Cardiac septum (tissue), 1 donor: Measurements from ENCODE around the gene FKBP10. TPM values are rescaled to one million over a fixed set of nuclear protein-coding genes. Genes with fewer than 3 reads are reported as not detected.
"Not testable (repeated sequence)": the region's sequence is repeated elsewhere in the genome, so short reads cannot be mapped to it uniquely, and the experiment has no call there.

Source experiments
- DNase-seq: peaks from one replicate; pipeline ENCODE4 v3.0.0-alpha.2; 2020; ENCODE audit warnings: low spot score
- intact Hi-C: fragments of 100-400 bp; cut with DNase I; formaldehyde crosslinking; loops from one replicate; pipeline ENCODE4 v1.14.0; 2022
- total RNA-seq: library from RNA; stranded (reverse); fragmentation: NEBNext Ultra II Directional; extraction: Animal tissue kit (Norgen Biotek cat#: 25700); gene quantifications from one replicate; pipeline ENCODE4 v1.2.1, GENCODE V29; 2021
- donor health status: DM: no; HTN: no; CAD: no.

The FKBP10 gene
- total RNA-seq, 1 donor from 2014 or later, result 17.7 TPM

DNA sequence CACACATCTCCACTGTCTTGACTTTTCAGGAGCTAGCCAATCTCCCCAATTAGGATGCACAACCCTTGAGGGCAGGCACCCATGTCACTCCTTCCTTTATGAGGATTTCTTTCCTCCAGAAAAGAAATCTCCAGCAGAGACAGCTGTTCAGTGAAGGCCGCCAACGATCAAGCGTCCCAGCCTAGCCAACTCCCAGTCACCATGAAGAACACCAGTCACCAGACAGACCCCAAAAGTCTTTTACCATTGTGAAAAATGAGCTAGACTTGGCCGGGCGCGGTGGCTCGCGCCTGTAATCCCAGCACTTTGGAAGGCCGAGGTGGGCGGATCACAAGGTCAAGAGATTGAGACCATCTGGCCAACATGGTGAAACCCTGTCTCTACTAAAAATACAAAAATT lies 17.2 kb downstream of the FKBP10 start:
- DNase-seq, intact Hi-C loops: not testable (repeated sequence)

DNA sequence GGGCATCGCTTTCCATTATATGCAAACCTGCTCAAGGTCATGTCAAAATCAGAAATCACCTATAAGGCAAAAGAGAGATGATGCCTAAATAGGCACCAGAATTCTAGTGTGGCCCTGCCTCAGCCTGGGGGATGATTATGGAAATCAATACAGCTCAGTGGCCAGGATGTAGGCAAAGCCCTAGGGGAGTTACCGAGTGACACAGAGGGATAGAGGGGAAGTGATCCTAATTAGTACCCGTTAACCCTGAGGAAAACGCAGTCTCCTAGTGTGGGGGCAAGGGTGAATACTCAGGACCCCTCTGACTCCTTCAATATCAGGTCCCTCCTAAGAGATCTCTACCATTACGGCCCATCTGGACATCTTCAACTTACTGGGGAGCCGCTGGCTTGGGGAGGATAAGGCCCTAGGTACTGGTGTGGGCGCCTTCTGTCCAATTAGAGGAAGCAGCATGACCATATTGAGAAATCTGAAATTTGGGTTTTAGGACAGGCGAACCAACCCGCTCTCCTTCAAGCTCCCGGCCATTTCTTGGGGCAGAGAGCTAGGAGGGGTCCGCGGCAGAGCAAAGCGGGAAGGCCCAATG lies 22.5 kb downstream of the FKBP10 start:
- no peak for DNase-seq
- intact Hi-C loops, result no loop called here

DNA sequence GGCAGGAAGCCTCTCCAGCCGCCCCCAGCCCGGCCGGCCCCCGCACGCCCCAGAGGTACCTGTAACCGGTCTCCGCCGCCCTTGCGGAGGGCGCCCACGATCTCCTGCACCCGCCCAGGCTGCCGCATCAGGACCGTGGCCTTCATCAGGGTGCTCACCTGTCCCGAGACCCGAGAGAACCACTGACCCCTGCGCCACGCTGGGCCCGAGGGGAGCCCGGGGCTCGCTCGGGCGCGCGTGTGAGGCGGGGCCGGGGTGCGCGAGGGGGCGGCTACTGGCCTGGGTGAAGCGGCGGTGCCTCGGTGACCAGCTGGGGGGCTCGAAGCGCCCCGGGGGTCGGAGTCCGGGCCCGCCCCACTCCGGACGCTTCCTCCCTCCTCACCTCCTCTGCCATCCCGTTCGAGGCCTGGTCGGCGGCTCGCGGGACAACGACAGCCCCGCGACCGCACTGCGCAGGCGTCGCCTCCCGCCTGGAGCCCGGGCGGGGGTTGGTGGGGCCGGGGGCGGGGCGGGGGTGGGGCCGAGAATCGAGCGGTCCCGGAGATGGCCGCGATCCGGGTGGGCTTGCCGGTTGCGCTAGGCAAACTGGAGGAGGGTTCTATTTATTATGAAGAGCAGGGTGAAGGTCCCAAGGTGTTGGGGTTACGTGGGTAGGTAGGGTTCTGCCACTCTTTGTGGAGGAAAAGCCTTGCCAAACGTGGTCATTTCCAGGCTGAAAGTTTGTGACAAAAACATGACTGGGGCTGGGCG lies 23.2 kb downstream of the FKBP10 start, which contains the start of gene NT5C3B:
Gene NT5C3B, minus strand, starts transcription at position 433 of the 750 bp plus-strand sequence. Its CDS starts 39 bp downstream, at position 394.
- DNase-seq, result no peak
- intact Hi-C loops, result no loop called here

DNA sequence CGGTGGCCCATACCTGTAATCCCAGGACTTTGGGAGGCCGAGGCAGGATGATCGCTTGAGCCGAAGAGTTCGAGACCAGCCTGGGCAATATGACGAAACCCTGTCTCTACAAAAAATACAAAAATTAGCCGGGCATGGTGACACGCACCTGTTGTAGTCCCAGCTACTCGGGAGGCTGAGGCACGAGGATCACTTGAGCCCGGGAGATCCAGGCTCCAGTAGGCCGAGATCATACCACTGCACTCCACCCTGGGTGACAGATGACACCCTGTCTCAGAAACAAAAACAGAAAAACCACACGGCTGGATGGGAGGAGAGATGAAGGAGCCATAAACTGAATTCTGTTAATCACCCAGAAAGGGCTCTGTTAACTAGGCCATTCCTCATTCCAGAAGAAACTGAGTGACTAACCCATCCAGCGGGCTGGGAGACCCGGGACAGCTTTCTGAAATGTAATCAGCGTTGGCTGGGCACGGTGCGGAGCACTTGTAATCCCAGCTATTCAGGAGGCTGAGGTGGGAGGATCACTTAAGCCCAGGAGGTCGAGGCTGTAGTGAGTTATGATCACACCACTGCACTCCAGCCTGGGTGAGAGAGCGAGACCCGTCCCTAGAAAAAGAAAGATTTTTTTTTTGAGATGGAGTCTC lies 23.9 kb downstream of the FKBP10 start:
- DNase-seq, result no peak
- intact Hi-C loops, result no loop called here

DNA sequence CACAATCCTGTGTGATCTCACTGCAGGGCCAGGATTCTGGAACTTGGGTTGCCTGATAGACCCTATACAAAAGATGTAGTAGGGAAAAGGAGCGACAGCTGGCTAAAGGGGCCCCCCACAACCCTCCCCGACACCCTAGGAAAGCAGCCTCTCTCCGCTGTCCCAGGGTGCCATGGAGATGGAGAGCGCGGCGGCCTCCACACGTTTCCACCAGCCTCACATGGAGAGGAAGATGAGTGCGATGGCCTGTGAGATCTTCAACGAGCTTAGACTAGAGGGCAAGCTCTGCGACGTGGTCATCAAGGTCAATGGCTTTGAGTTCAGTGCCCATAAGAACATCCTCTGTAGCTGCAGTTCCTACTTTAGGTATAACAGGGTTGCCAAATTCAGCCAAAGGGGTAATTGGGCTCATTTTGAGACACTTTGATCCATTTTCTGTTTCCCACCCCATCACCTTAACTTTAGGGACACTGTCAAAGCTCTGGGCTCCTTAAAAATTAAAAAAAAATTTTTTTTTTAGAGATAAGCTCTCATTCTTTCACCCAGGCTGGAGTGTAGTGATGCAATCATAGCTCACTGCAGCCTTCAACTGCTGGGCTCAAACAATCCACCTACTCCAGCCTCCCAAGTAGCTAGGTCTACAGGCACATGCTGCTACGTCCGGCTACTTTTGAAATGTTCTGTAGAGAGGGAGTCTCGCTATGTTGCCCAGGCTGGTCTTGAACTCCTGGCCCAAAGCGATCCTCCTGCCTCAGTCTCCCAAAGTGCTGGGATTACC lies 25.1 kb downstream of the FKBP10 start, which contains the start of gene KLHL10:
Gene KLHL10, plus strand, starts transcription at position 65 of the 778 bp plus-strand sequence. Its CDS starts 108 bp downstream, at position 173.
- no peak for DNase-seq
- intact Hi-C loops, result no loop called here

DNA sequence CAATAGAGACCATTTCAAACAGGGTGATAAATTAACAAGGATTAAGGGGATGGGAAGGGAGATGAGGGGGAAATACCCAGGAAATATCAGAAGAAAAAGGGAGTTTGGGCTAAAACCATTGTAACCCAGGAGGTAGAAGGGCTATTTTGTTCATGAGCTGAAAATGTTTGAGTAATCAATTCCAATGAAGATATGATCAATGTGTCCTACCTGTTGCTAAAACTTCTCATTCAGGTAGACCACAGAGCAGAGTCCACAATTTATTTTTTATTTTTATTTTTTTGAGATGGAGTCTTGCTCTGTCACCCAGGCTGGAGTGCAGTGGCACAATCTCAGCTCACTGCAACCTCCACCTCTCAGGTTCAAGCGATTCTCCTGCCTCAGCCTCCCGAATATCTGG lies 26.6 kb downstream of the FKBP10 start:
- intact Hi-C loops, DNase-seq: not testable (repeated sequence)

DNA sequence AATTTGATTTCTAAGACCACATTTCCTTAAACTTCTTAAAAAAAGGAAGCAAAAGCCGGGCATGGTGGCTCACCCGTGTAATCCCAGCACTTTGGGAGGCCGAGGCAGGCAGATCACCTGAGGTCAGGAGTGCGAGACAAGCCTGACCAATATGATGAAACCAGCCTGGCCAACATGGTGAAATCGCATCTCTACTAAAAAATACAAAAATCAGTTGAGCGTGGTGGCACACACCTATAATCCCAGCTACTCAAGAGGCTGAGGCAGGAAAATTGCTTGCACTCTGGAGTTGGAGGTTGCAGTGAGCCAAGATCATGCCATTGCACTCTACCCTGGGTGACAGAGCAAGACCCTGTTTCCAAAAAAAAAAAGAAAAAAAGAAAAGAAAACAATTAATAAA lies 28.0 kb downstream of the FKBP10 start:
- intact Hi-C loops, DNase-seq: not testable (repeated sequence)

DNA sequence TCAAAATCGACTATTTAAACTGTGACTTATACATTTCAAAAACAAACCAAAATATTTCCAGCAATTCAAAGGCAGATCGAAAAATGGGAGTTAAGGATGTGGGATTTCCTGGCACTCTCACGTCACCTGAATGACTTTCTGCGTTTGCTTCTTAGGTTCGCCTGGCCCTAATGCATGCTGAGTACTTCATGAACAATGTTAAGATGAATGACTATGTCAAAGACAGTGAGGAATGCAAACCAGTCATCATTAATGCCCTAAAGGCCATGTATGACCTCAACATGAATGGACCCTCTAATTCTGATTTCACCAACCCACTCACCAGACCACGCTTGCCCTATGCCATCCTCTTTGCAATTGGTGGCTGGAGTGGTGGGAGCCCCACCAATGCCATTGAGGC lies 32.2 kb downstream of the FKBP10 start:
- intact Hi-C loops, result no loop called here
- DNase-seq, result no peak

DNA sequence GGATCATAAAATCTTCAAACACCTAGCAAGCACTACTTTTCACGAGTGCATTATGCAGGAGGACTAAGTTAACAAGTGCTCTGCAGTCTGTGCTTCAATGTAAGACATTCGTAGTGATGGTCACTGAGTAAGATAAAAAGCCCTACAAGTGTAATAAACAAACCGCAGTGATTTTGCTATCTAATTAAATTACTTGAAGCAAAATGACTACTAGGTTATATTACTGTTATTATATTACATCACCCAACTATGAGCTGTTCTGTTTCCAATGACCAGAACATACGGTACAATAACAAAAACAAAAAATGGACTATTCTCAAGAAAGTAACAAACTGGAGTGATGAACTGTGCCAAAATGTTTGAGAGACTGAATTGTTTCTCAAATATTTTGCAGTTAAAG lies 36.0 kb downstream of the FKBP10 start:
- intact Hi-C loops, result no loop called here
- DNase-seq, result no peak

DNA sequence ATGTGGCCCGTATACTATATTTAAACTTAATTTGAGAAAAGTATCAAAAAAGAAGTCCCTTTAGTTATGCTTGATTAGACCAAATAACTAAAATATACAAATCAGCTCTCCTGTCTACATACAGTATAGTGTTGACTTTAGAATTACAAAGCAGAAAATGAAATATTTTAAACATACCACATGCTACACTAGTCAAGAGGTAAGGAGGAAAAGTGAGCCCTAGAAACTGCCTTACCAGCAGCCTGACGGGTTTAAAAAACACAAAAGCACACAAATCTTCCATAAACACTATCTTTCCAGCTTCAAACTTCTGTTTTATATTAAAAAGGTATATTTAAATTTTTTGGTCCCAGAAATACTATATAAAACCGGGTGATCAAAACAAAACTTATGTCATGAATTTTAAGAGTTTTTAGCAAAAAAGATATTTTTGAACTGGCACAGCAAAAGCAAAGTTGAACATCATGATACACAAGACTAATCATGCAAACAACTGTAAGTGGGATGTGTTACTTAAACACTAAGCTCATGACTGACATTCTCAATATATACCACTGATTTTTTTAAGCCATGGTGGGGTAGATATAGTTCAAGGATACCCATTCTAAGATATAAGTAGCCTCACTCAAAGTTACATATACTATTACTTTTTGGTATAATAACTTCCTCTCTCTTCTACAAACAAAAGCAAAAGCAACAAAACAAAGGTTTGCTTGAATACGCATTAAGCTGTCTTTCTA lies 36.6 kb downstream of the FKBP10 start:
- intact Hi-C loops, result no loop called here
- DNase-seq, result no peak

DNA sequence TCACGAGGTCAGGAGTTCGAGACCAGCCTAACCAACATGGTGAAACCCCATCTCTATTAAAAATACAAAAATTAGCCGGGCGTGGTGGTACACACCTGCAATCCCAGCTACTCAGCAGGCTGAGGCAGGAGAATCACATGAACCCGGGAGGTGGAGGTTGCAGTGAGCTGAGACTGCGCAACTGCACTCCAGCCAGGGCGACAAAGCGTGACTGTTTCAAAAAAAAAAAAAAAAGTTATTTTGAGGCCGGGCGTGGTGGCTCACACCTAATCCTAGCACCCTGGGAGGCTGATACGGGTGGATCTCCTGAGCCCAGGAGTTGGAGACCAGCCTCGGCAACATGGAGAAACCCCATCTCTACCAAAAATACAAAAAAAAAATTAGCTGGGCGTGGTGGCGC lies 38.6 kb downstream of the FKBP10 start:
- DNase-seq, result not testable (repeated sequence)
- intact Hi-C loops, result loop anchor here (10.0 kb wide), 1 partner anchor 63 kb away; the partner anchor contains the start of gene ACLY

DNA sequence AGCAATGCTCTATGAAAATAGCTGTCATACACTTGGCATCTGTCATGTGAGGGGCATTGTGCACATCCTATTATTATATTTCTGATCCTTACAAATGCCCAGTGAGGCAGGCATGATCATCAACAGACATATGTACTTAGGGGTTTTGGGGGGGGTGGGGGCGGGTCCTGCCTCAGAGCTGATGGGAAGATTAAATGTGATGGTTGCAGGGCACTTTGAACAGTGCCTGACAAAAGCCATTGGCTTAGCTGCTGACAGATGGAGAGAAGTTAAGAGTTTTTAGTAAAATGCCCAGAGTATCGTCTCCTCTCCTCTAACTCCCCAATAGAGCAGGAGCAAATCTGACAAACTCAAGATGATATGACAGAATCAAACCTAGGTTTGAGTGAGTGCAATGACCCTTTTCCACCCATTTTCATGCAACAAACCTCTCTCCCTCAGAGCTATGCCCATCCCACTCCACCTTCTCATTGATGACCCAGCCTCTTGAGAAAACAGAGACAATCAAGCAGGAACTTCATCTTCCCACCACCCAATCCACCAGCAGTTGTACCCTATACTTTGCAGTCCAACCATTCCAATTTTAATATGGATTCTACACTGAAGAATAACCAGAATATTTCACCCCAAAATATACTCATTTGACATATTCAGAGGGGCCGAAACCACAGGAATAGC lies 47.6 kb downstream of the FKBP10 start:
- DNase-seq, result no peak
- intact Hi-C loops, result loop anchor here (10.0 kb wide), 1 partner anchor 46 kb away; the partner anchor contains the start of genes FKBP10 and P3H4

DNA sequence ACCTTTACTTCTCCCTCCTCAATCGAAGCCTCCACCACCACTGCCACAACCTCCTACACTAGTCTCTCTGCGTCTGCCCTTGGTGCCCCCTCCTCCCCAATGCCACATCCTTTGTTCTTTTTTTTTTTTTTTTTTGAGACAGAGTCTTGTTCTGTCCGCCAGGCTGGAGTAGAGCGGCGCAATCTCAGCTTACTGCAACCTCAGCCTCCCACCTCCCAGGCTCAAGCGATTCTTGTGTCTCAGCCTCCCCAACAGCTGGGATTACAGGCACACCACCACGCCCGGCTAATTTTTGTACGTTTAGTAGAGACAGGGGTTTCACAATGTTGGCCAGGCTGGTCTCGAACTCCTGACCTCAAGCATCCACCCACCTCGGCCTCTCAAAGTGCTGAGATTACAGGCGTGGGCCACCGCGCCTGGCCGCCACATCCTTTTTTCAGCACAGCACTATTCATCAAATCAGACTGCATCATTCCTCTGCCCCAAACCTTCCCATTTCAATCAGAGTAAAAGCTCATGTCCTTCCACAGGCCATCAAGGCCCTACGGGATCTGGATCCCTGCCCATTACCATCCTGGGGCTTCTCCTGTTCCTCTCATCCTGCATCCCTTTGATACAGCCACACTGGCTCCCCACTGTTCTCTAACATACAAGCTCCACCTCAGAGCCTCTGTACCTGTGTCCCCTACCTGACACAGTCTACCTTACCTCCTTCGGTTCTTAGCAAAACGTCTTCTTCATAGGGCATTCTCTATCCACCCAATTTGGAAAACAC lies 50.5 kb downstream of the FKBP10 start:
- no peak for DNase-seq
- intact Hi-C loops, result loop anchor here (10.0 kb wide), 1 partner anchor 48 kb away; the partner anchor contains the start of genes FKBP10 and P3H4

DNA sequence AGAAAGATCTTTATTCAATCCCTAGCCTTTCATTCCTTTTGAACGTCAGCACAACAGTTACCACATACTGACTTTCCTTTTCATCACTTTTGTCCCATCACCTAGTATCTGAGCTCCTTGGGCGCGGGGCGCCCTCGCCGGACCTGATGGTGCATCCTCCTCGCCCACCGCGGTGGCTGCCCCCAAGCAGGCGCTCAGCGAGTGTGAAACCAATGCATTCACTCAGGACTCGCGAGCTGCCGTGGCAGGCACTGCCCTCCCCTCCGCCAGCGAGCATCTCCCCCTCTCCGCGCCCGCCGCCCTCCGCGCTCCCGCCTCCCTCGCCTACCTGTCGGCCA lies 51.7 kb downstream of the FKBP10 start:
- no peak for DNase-seq
- intact Hi-C loops, result loop anchor here (10.0 kb wide), 1 partner anchor 50 kb away; the partner anchor contains the start of genes FKBP10 and P3H4

DNA sequence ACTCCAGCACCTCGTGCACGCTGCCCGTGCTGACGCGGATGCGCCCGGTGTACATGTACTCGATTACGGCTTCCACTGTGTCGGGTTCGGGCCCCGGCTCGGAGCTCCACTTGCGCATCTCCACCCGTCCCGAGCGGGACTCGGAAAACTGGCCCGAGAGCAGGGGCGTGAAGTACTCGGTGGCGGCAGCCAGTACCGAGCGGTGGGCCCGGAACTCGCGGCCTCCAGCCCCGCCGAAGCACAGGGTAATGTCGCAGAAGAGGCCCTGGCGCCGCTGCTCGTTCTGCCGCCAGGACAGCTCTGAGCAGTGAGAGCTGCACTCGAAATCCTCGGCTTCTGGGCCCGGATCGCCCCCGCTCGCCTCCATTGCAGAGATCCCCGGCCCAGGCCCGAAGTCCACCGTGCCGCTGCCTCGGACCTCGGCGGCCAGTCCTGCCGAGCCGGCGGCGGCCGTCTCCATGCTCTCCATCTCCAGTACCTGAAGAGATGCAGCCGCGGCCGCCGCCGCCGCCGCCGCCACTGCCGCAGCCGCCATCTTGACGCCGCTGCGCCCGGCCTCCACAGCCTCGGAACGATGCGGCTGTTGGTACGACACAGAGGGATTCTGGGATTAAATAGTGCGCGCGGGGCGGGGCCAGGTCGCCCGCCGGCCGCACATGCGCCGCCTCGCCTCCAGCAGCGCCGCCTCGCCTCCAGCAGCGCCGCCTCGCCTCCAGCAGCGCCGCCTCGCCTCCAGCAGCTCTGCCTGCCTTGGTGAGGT lies 52.2 kb downstream of the FKBP10 start, which contains the start of gene KLHL11:
Gene KLHL11, minus strand, starts transcription at position 588 of the 760 bp plus-strand sequence. Its CDS starts 53 bp downstream, at position 535.
- intact Hi-C loops, result loop anchor here (10.0 kb wide), 1 partner anchor 50 kb away; the partner anchor contains the start of genes FKBP10 and P3H4
- peak; percentile 95 for DNase-seq

DNA sequence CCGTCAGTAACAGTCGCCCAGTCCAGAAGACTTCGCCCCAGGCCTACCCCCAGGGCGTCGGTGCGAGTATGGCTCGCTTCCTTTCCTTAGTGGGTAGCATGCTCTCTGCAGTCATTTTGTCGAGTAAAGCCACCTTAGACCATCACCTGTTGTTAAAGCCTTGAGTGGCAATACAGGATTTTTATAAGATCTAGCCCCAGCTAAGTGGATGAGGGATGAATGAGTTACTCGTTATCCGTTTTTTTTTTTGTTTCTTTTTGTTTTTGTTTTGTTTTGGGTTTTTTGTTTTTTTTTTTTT lies 52.7 kb downstream of the FKBP10 start:
- no peak for DNase-seq
- intact Hi-C loops, result loop anchor here (10.0 kb wide), 1 partner anchor 51 kb away; the partner anchor contains the start of genes FKBP10 and P3H4

DNA sequence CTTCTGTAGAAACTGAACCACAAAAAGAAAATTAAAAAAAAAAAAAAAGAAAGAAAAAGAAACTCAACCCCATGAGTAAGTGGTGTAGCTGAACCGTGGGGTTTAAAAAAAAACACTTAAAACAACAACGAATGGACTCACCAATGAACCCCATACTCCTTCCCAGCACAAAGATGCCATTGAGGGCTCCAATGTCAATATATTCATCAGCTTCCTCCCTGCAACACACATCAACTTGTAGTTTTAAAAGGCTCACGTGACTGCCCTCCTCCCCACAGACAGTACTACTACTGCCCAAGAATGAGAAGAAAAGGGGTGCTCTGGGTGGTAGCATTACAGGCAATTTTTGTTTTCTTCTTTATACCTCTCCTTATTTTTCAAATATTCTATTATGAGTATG lies 55.8 kb downstream of the FKBP10 start:
- no peak for DNase-seq
- intact Hi-C loops, result loop anchor here (10.0 kb wide), 1 partner anchor 54 kb away; the partner anchor contains the start of genes FKBP10 and P3H4
